Caco-2 (cell line): Measurements from ENCODE around the gene LTO1. TPM values are rescaled to one million over a fixed set of nuclear protein-coding genes. Genes with fewer than 3 reads are reported as not detected.

Experiments
- BruUV-seq: library from RNA; stranded (reverse); fragments of 400-500 nt; replicated peaks from 2 replicates; lab custom pipeline; 2021; lab: Mats Ljungman, UMichigan
- CTCF ChIA-PET: fragments of 300-600 bp; sonication (Branson Sonifier 250); formaldehyde crosslinking; loops from one replicate; lab custom pipeline; 2022; ENCODE audit warnings: antibody characterized with exemption; lab: Charles Lee
- POLR2A ChIA-PET: fragments of 300-600 bp; sonication (Branson Sonifier 250); formaldehyde crosslinking; loops from one replicate; lab custom pipeline; 2022; ENCODE audit warnings: antibody characterized with exemption; lab: Charles Lee
- DNase-seq, 2 experiments: peaks; one replicate each; pipeline versions ENCODE4 v3.0.0 to v3.0.0-alpha.2; 2020 to 2022
- H3K27me3 ChIP-seq: replicated peaks from 2 replicates; pipeline ENCODE4 v1.6.0; 2011; ENCODE audit warnings: low read length; ENCODE audit not compliant: control insufficient read depth, insufficient read depth
- H3K36me3 ChIP-seq: 2 replicates; pipeline ENCODE4 v1.5.1; 2011; ENCODE audit warnings: low read length; ENCODE audit not compliant: control insufficient read depth, insufficient read depth
- H3K4me1 ChIP-seq: fragments of 250-450 bp; sonication (Bioruptor Pico); 2 replicates; pipeline ENCODE4 v1.5.1; 2020; ENCODE audit warnings: mild to moderate bottlenecking
- H3K4me3 ChIP-seq: 2 replicates; pipeline ENCODE4 v1.5.1; 2011; ENCODE audit warnings: low read depth, mild to moderate bottlenecking, control low read depth, low read length
- H3K9me3 ChIP-seq: fragments of 250-450 bp; sonication (Bioruptor Pico); 2 replicates; pipeline ENCODE4 v1.5.1; 2020; ENCODE audit warnings: mild to moderate bottlenecking, moderate library complexity
- H3K27ac Mint-ChIP-seq: one replicate; pipeline ENCODE4 v1.8.0; 2022; ENCODE audit warnings: mixed read lengths; ENCODE audit not compliant: unreplicated experiment
- H3K27me3 Mint-ChIP-seq: one replicate; pipeline ENCODE4 v1.8.0; 2022; ENCODE audit warnings: mixed read lengths; ENCODE audit not compliant: insufficient read depth, unreplicated experiment
- H3K36me3 Mint-ChIP-seq: one replicate; pipeline ENCODE4 v1.8.0; 2022; ENCODE audit warnings: mild to moderate bottlenecking, mixed read lengths; ENCODE audit not compliant: insufficient read depth, unreplicated experiment
- H3K4me1 Mint-ChIP-seq: one replicate; pipeline ENCODE4 v1.8.0; 2022; ENCODE audit warnings: low read depth, mixed read lengths; ENCODE audit not compliant: unreplicated experiment
- H3K4me3 Mint-ChIP-seq: one replicate; pipeline ENCODE4 v1.8.0; 2022; ENCODE audit warnings: mild to moderate bottlenecking, moderate library complexity, mixed read lengths; ENCODE audit not compliant: unreplicated experiment
- H3K9me3 Mint-ChIP-seq: one replicate; pipeline ENCODE4 v1.8.0; 2022; ENCODE audit warnings: mixed read lengths; ENCODE audit not compliant: unreplicated experiment
- intact Hi-C: fragments of 100-400 bp; cut with micrococcal nuclease; formaldehyde crosslinking; loops from one replicate; pipeline ENCODE4 v1.10.0; 2022; ENCODE audit not compliant: unreplicated experiment
- total RNA-seq: library from RNA; stranded (reverse); gene quantifications from 2 replicates; pipeline ENCODE4 v1.2.3, GENCODE V29; 2022
- TF ChIP-seq, protein P1 (sequence below), 2 experiments: fragments of 200-600 bp in 1 of 2; IDR thresholded peaks; 1 replicate in 1 of 2; 2 replicates in 1 of 2; pipeline versions ENCODE4 v1.5.1 to v1.8.0; 2011 to 2022; ENCODE audit warnings: antibody characterized with exemption in 1 of 2, control low read depth in 1 of 2, inconsistent platforms in 1 of 2, low read depth in 1 of 2, low read length in 1 of 2, mild to moderate bottlenecking in 1 of 2, moderate library complexity in 1 of 2; ENCODE audit not compliant: insufficient read depth in 1 of 2, severe bottlenecking in 1 of 2, unreplicated experiment in 1 of 2

Gene LTO1
- total RNA-seq, 1 experiment from 2014 or later = 49.3 TPM

DNA sequence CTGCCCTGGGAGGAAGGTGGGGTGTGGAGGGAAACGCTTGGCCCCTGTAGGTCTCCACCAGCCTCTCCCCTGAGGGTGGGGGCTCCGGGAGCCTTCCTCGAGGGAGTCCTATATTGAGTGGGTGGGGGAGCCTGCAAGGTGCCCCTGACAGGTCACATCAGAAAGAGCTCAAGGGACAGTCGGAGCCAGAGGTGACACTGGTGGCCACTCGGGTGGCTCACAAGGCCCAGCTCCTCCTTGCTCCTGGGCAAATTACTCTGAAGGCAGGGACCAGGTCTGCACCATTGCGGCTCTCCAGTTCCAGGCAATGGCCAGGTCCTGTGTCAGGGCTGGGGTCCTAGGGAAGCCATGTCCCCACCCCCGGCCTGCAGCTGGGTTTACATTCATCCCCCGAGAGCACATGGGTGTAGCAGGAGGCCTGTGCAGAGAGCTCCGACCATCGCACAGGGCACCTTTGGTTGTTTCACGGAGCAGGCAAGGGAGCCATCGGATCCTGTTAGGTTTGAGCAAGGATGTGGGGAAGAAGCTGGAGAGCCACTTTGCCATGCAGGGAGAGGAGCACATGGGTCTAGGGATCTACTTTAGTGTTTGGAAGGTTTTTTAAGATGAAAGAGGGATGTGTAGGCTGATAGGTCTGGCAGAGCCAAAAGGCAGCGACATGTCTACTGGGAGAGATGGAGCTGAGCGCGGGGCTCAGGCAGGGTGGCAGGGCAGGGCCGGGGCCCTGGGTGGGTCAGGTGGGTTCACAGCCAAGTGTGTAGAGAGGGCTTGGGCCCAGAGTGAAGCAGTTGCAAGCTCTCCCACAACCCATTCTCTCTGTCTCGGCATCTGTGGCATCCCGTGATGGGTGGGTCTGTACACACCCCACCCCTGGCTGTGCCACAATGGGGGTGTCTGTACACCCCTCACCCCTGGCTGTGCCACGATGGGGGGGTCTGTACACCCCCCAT is 19.4 kb downstream of the LTO1 start:
- Mint-ChIP-seq H3K4me1 (peaks cover 35% of the 10 kb centered on the region), H3K36me3 (peaks cover 83% of the 10 kb centered on the region), H3K4me3 (peak overlapping the region; percentile 50), H3K27me3 (no peaks in the 10 kb centered on the region), H3K27ac (peak overlapping the region; percentile 14), H3K9me3 (no peaks in the 10 kb centered on the region)
- Histone ChIP-seq H3K27me3 (no peaks in the 10 kb centered on the region), H3K4me3 (no peak overlapping the region), H3K4me1 (peaks cover 42% of the 10 kb centered on the region), H3K36me3 (peaks cover 4% of the 10 kb centered on the region; the same call in 1 of the 2 replicates), H3K9me3 (no peaks in the 10 kb centered on the region)
- no TSS peak for BruUV-seq
- DNase-seq = peak; percentile 32 to 44
- CTCF ChIA-PET = interaction anchor here (0.7 to 5.6 kb wide), 4 partner anchors 11 to 633 kb away, joined by 3 to 44 read pairs (median 6); no protein-coding TSS in a partner anchor
- POLR2A ChIA-PET = interaction anchor here (1.3 kb wide), 1 partner anchor 17 kb away, joined by 7 read pairs; no protein-coding TSS in a partner anchor
- intact Hi-C loops = loop anchor here (5.0 kb wide), 2 partner anchors 213 to 553 kb away; no protein-coding TSS in a partner anchor
- TF ChIP-seq, protein P1, sequence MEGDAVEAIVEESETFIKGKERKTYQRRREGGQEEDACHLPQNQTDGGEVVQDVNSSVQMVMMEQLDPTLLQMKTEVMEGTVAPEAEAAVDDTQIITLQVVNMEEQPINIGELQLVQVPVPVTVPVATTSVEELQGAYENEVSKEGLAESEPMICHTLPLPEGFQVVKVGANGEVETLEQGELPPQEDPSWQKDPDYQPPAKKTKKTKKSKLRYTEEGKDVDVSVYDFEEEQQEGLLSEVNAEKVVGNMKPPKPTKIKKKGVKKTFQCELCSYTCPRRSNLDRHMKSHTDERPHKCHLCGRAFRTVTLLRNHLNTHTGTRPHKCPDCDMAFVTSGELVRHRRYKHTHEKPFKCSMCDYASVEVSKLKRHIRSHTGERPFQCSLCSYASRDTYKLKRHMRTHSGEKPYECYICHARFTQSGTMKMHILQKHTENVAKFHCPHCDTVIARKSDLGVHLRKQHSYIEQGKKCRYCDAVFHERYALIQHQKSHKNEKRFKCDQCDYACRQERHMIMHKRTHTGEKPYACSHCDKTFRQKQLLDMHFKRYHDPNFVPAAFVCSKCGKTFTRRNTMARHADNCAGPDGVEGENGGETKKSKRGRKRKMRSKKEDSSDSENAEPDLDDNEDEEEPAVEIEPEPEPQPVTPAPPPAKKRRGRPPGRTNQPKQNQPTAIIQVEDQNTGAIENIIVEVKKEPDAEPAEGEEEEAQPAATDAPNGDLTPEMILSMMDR (IDR thresholded peaks at IDR 0.05; ENCODE audit: insufficient read depth in 1 of 2, low read depth in 1 of 2, low read length in 1 of 2, severe bottlenecking in 1 of 2, unreplicated experiment in 1 of 2) = no peak

DNA sequence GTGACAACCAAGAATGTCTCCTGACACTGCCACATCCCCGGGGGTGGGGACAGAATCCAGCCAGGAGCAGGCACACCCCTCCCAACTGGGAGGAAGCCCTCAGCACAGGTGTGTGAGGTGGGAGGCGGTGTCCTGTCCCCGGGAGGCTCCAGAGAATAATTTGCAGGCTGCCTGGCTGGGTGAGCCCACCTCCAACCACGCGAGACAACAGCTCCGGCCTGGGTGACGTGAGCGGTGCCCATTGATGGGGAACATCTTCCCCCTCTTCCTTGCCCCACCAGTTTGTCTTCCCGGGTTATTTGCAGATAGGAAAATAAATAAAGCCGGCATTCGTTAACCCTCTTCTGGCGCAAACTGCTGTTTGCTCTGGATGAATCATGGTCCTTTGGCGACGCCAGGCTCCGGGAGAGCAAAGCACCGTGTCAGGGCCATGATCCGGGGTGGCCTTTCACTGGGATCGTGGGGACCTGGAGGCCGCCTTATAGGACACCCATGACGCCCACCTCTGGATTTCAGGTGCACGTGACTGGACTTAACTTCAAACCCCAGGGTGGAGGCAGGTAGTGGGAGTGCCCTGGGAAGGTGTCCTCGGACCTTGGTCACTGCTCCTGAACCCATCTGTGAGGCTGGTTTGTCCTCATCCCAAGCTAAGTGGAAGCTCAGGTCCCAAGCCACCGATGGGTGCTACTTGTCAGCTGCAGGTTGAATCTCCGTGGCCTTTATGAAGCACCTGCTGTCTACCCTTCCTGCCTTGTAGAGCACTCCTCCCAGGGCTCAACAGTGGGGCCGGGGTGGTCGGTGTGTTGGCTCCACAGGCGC is 20.3 kb downstream of the LTO1 start:
- Mint-ChIP-seq H3K27ac (peak overlapping the region; percentile 14), H3K4me3 (peak overlapping the region; percentile 50), H3K4me1 (peaks cover 35% of the 10 kb centered on the region), H3K9me3 (no peaks in the 10 kb centered on the region), H3K27me3 (no peaks in the 10 kb centered on the region), H3K36me3 (peaks cover 87% of the 10 kb centered on the region)
- Histone ChIP-seq H3K27me3 (no peaks in the 10 kb centered on the region), H3K4me3 (no peak overlapping the region), H3K4me1 (peaks cover 42% of the 10 kb centered on the region), H3K36me3 (peaks cover 3% of the 10 kb centered on the region; the same call in 1 of the 2 replicates), H3K9me3 (no peaks in the 10 kb centered on the region)
- ChIA-PET POLR2A (interaction anchor here (1.3 kb wide), 1 partner anchor 16 kb away, joined by 7 read pairs; no protein-coding TSS in a partner anchor), CTCF (interaction anchor here (0.5 to 5.6 kb wide), 6 partner anchors 10 to 616 kb away, joined by 3 to 44 read pairs (median 5); partner anchors contain the start of gene PPFIA1)
- TF ChIP-seq, protein P1 (IDR thresholded peaks at IDR 0.05; ENCODE audit: insufficient read depth in 1 of 2, low read depth in 1 of 2, low read length in 1 of 2, severe bottlenecking in 1 of 2, unreplicated experiment in 1 of 2) = no peak
- no TSS peak for BruUV-seq
- intact Hi-C loops = loop anchor here (5.0 kb wide), 2 partner anchors 213 to 553 kb away; no protein-coding TSS in a partner anchor
- peak; percentile 67 to 71 for DNase-seq
